Measurements from ENCODE around the gene RNF144B. TPM values are rescaled to one million over a fixed set of nuclear protein-coding genes. Genes with fewer than 3 reads are reported as not detected.

RNF144B gene
- total and polyA plus RNA-seq, 2 of the 8 experiments (the other 6 are each of a cell fraction or from before 2014, with no cell fraction given): 1.8 to 11.2 TPM

GRCh38 chr6:18340781-18341551 lies 46.2 kb upstream of the RNF144B start:
- H4K8ac ChIP-seq (ENCODE audit: extremely low read depth, insufficient read depth, low read length): no peak overlapping the region
- H4K91ac ChIP-seq (replicated peaks; ENCODE audit: insufficient read length, low read length): peak overlapping the region; percentile 4
- H3K56ac ChIP-seq (replicated peaks; ENCODE audit: insufficient read length, low read depth, low read length): no peak overlapping the region
- no peaks in the 10 kb centered on the region for H3K79me2 ChIP-seq (ENCODE audit: control insufficient read depth in 1 of 2, insufficient read depth in 2 of 2, low read length in 2 of 2)
- no peak overlapping the region for H3K4ac ChIP-seq (replicated peaks; ENCODE audit: insufficient read length, low read depth, low read length)
- no peak overlapping the region for H2BK5ac ChIP-seq (ENCODE audit: low read depth, low read length)
- H2BK20ac ChIP-seq (ENCODE audit: low read length): no peak overlapping the region
- no peak overlapping the region for H2BK120ac ChIP-seq (replicated peaks; ENCODE audit: low read depth, low read length)
- CTCF ChIA-PET (ENCODE audit: partially characterized antibody): interaction anchor here (0.9 kb wide), 4 partner anchors 9 to 163 kb away, joined by 3 to 5 read pairs (median 4); no protein-coding TSS in a partner anchor
- H3K79me1 ChIP-seq (ENCODE audit: low read depth, low read length): no peaks in the 10 kb centered on the region
- H3K14ac ChIP-seq (ENCODE audit: insufficient read length): no peak overlapping the region
- H3K9ac ChIP-seq (replicated peaks in 1 of 4; ENCODE audit: extremely low read depth in 1 of 4, low read depth in 3 of 4, low read length in 3 of 4): no peak overlapping the region
- WGBS, 2 experiments (ENCODE audit: extremely low coverage in 1 of 2, insufficient coverage in 1 of 2, insufficient read length in 1 of 2, insufficient replicate concordance in 2 of 2, low coverage in 1 of 2, low lambda C conversion rate in 2 of 2, missing lambda C conversion rate in 1 of 2): 93% methylated on average over 7 of the region's 7 CpGs; no CpG with 5 or more reads in 1 of the 2 experiments
- H3K27me3 ChIP-seq (replicated peaks in 1 of 4; ENCODE audit: control insufficient read depth in 3 of 4, extremely low read depth in 1 of 4, insufficient read depth in 3 of 4, low read length in 3 of 4): no peaks in the 10 kb centered on the region
- TF ChIP-seq HDAC2 (IDR thresholded peaks at IDR 0.05; ENCODE audit: borderline replicate concordance in 1 of 2, low read depth in 2 of 2, low read length in 2 of 2): no peak
- POLR2A ChIA-PET (ENCODE audit: partially characterized antibody): interaction anchor here (0.5 to 1.0 kb wide), 2 partner anchors 10 to 54 kb away, joined by 4 to 5 read pairs; no protein-coding TSS in a partner anchor
- H3K9me3 ChIP-seq (ENCODE audit: insufficient read depth in 2 of 2, low read depth in 1 of 2, low read length in 1 of 2): no peaks in the 10 kb centered on the region
- no peaks in the 10 kb centered on the region for H3K23me2 ChIP-seq (ENCODE audit: low read depth, low read length)
- no peaks in the 10 kb centered on the region for H4K20me1 ChIP-seq (replicated peaks in 1 of 2; ENCODE audit: control insufficient read depth in 1 of 2, insufficient read depth in 2 of 2, low read length in 2 of 2)
- peak overlapping the region; percentile 60; the same call in 1 of the 2 replicates for H2AFZ ChIP-seq (ENCODE audit: low read length)
- DNase-seq (ENCODE audit: low read depth in 1 of 2, low spot score in 2 of 2): no peak
- H3K18ac ChIP-seq (ENCODE audit: extremely low read depth, low read length): 0 out of 2 replicates have a peak overlapping the region, but pooled peaks have one; percentile 38
- no peak overlapping the region for H2BK15ac ChIP-seq (ENCODE audit: low read length)
- H2AK5ac ChIP-seq (ENCODE audit: low read depth, low read length): no peak overlapping the region
- peaks cover 0 to 3% (median 1%) of the 10 kb centered on the region in 4 experiments; a peak in 2 of 7 replicates for H3K4me1 ChIP-seq (replicated peaks in 1 of 4; ENCODE audit: control insufficient read depth in 3 of 4, insufficient read depth in 4 of 4, low read length in 3 of 4)
- H3K4me2 ChIP-seq (ENCODE audit: insufficient read depth in 1 of 2, low read depth in 2 of 2, low read length in 2 of 2): no peak overlapping the region
- no peak overlapping the region for H3K23ac ChIP-seq (ENCODE audit: insufficient read length)
- no peak overlapping the region for H3K4me3 ChIP-seq (ENCODE audit: extremely low read depth in 1 of 4, insufficient read depth in 2 of 4, low read depth in 3 of 4, low read length in 4 of 4)
- no peak overlapping the region for H2BK12ac ChIP-seq (ENCODE audit: low read depth, low read length)
- H3K27ac ChIP-seq (ENCODE audit: low read depth, low read length): no peak overlapping the region
- FAIRE-seq: no peak
- no peaks in the 10 kb centered on the region for H3K36me3 ChIP-seq (ENCODE audit: control insufficient read depth in 2 of 4, insufficient read depth in 4 of 4, low read length in 3 of 4)
- no peak overlapping the region for H4K5ac ChIP-seq (ENCODE audit: insufficient read length, low read depth, low read length)

Data from H1 (cell line).